ENCODE results near the gene WASF3.

- TF ChIP-seq EZH2 (optimal IDR thresholded peaks at IDR 0.05; ENCODE audit: low read depth, low read length) (no peak), CTCF (IDR thresholded peaks at IDR 0.05; ENCODE audit: low read length) (no peak)
These were observed 43.6 kb upstream of the WASF3 start for GRCh38 chr13:26513931-26514330.
